Thyroid gland (tissue), 4 donors: Measurements from ENCODE around the gene LACTB. TPM values are rescaled to one million over a fixed set of nuclear protein-coding genes. Genes with fewer than 3 reads are reported as not detected.

Experiments used
- DNase-seq, 2 donors: peaks; one replicate each; pipeline ENCODE4 v3.0.0-alpha.2; 2019
- H3K27ac ChIP-seq, 3 donors: fragments of 200-600 bp; sonication (generic); 1 replicate in 2 of 3; 2 replicates in 1 of 3; pipeline ENCODE4 v1.5.1; 2016 to 2019; ENCODE audit warnings: mild to moderate bottlenecking in 1 of 3, moderate library complexity in 1 of 3
- H3K27me3 ChIP-seq: fragments of 200-600 bp; sonication (generic); one replicate; pipeline ENCODE4 v1.5.1; 2019
- H3K36me3 ChIP-seq, 2 donors: fragments of 200-600 bp; sonication (generic); one replicate each; pipeline ENCODE4 v1.5.1; 2016 to 2019
- H3K4me1 ChIP-seq, 2 donors: fragments of 200-600 bp; sonication (generic); one replicate each; pipeline ENCODE4 v1.5.1; 2017 to 2019
- H3K4me3 ChIP-seq, 3 donors: fragments of 200-600 bp; sonication (generic); replicated peaks in 1 of 3; 1 replicate in 2 of 3; 2 replicates in 1 of 3; pipeline ENCODE4 v1.5.1; 2016; ENCODE audit warnings: mild to moderate bottlenecking in 1 of 3
- H3K9me3 ChIP-seq: fragments of 200-600 bp; sonication (generic); one replicate; pipeline ENCODE4 v1.5.1; 2017
- POLR2A ChIP-seq, 2 donors: fragments of 450-650 bp; IDR thresholded peaks; one replicate each; pipeline ENCODE4 v1.6.1; 2017; ENCODE audit warnings: antibody characterized with exemption in 2 of 2, mild to moderate bottlenecking in 2 of 2, moderate library complexity in 1 of 2
- WGBS, 2 donors: methylation state at CpG; one replicate each; pipeline ENCODE4 v1.1.5; 2017; 5-methylcytosine and 5-hydroxymethylcytosine counted together
- intact Hi-C: fragments of 100-400 bp; cut with DNase I; formaldehyde crosslinking; loops from one replicate; pipeline ENCODE4 v1.15.1; 2023
- total RNA-seq, 4 donors: library from RNA; depleted of rRNA; stranded (reverse); fragments of >200 nt; gene quantifications; one replicate each; pipeline ENCODE4 v1.2.3, GENCODE V29; 2016
- TF ChIP-seq, protein P1 (sequence below), 6 experiments: fragments of 200-600 bp in 3 of 6; fragments of 450-650 bp in 3 of 6; sonication (generic) in 3 of 6; IDR thresholded peaks; one replicate each; pipeline ENCODE4 v1.5.1; 2016 to 2019; ENCODE audit warnings: antibody characterized with exemption in 6 of 6, mild to moderate bottlenecking in 2 of 6, inconsistent platforms in 1 of 6, moderate library complexity in 1 of 6

LACTB gene
- total RNA-seq, 4 donors from 2014 or later: 8.9 to 25.9 (median 12.1) TPM

- DNase-seq: peak; percentile 62 to 67
- intact Hi-C loops: no loop called here
- no peaks in the 10 kb centered on the region for H3K9me3 ChIP-seq
- peak overlapping the region; percentile 54 to 71 (median 68) for H3K4me3 ChIP-seq
- peaks cover 8% of the 10 kb centered on the region in 2 donors for H3K4me1 ChIP-seq
- WGBS, 2 donors: 0 to 1% methylated on average over 16 of the region's 16 CpGs
- H3K36me3 ChIP-seq: peaks cover 5 to 12% of the 10 kb centered on the region in 2 donors
- no peak for TF ChIP-seq POLR2A (IDR thresholded peaks at IDR 0.05)
- TF ChIP-seq, protein P1, sequence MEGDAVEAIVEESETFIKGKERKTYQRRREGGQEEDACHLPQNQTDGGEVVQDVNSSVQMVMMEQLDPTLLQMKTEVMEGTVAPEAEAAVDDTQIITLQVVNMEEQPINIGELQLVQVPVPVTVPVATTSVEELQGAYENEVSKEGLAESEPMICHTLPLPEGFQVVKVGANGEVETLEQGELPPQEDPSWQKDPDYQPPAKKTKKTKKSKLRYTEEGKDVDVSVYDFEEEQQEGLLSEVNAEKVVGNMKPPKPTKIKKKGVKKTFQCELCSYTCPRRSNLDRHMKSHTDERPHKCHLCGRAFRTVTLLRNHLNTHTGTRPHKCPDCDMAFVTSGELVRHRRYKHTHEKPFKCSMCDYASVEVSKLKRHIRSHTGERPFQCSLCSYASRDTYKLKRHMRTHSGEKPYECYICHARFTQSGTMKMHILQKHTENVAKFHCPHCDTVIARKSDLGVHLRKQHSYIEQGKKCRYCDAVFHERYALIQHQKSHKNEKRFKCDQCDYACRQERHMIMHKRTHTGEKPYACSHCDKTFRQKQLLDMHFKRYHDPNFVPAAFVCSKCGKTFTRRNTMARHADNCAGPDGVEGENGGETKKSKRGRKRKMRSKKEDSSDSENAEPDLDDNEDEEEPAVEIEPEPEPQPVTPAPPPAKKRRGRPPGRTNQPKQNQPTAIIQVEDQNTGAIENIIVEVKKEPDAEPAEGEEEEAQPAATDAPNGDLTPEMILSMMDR (IDR thresholded peaks at IDR 0.05): no peak
- no peaks in the 10 kb centered on the region for H3K27me3 ChIP-seq
- peak overlapping the region; percentile 93 to 98 (median 95) for H3K27ac ChIP-seq
These were observed 35.1 kb downstream of the LACTB start for GRCh38 chr15:63156755-63157117.

- Histone ChIP-seq H3K36me3 (peaks cover 5 to 12% of the 10 kb centered on the region in 2 donors), H3K4me3 (peak within 1 kb of the TSS; percentile 54 to 71 (median 68)), H3K4me1 (peaks cover 8% of the 10 kb centered on the region in 2 donors), H3K9me3 (no peaks in the 10 kb centered on the region), H3K27me3 (no peaks in the 10 kb centered on the region), H3K27ac (peak within 1 kb of the TSS; percentile 93 to 98 (median 95))
- 0 to 1% methylated on average over 16 to 33 of the region's 60 CpGs for WGBS, 2 donors
- peak; percentile 94 for DNase-seq
- TF ChIP-seq POLR2A (IDR thresholded peaks at IDR 0.05): peak; percentile 64 to 97
- TF ChIP-seq, protein P1 (IDR thresholded peaks at IDR 0.05): no peak
- intact Hi-C loops: no loop called here
These were observed 35.6 kb downstream of the LACTB start, which contains the start of gene RPS27L for GRCh38 chr15:63157118-63157843. Gene RPS27L, minus strand, starts transcription at chr15:63157477. Its CDS starts 72 bp downstream, at chr15:63157405.

DNA sequence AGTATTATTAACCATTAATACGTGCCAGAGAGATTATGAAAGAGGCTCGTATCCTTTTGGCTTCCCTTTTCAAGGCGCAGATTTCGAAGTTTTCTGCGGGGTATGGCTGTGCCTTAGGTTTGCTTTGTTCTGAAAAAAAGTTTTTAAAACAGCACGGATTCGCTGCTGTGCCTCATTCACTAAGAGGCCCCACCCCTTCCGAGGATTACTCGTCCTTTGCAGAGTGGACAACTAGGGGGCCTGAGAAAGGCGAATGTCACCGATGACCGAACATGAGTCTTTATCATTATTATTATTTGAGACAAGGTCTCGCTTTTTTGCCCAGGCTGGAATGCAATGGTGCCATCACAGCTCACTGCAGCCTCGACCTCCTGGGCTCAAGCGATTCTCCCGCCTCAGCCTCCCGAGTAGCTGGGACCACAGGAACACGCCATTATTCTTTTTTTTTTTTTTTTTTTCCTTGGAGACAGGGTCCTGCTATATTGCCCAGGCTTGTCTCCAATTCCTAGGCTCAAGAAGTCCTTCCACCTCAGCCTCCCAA, 36.3 kb downstream of the LACTB start:
- Histone ChIP-seq H3K27ac (peak overlapping the region; percentile 93 to 98 (median 95)), H3K27me3 (no peaks in the 10 kb centered on the region), H3K4me3 (peak overlapping the region; percentile 54 to 71 (median 68)), H3K4me1 (peaks cover 8% of the 10 kb centered on the region in 2 donors), H3K36me3 (peaks cover under 1 to 5% of the 10 kb centered on the region in 2 donors), H3K9me3 (no peaks in the 10 kb centered on the region)
- peak; percentile 65 for DNase-seq
- intact Hi-C loops: no loop called here
- 7 to 10% methylated on average over 18 of the region's 18 CpGs for WGBS, 2 donors
- TF ChIP-seq, protein P1 (IDR thresholded peaks at IDR 0.05): peak in 1 of 6 experiments; percentile 14
- TF ChIP-seq POLR2A (IDR thresholded peaks at IDR 0.05): no peak

DNA sequence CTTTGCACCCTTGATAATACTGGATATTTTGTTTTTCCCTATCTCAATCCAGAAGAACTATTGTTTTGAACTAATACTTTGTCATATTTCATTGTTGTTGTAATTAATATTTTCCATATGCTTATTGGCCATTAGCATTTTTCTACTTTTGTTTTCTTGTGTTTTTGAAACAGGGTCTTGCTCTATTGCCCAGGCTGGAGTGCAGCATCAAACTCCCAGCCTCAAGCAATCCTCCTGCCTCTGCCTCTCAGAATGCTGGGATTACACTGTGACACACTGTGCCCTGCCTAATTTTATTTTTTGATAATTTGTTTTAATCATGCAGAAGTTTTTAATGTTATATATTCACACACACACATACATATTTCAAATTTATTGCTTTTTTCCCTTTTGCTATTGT, 39.0 kb downstream of the LACTB start:
- intact Hi-C loops: no loop called here
- TF ChIP-seq, protein P1 (IDR thresholded peaks at IDR 0.05): no peak
- TF ChIP-seq POLR2A (IDR thresholded peaks at IDR 0.05): no peak
- no peak for DNase-seq

GRCh38 chr15:63163217-63163616, 41.6 kb downstream of the LACTB start:
- TF ChIP-seq POLR2A (IDR thresholded peaks at IDR 0.05): no peak
- TF ChIP-seq, protein P1 (IDR thresholded peaks at IDR 0.05): no peak
- H3K36me3 ChIP-seq: no peaks in the 10 kb centered on the region
- H3K4me3 ChIP-seq: no peak overlapping the region
- intact Hi-C loops: no loop called here
- H3K27me3 ChIP-seq: no peaks in the 10 kb centered on the region
- no peak overlapping the region for H3K27ac ChIP-seq
- H3K4me1 ChIP-seq: no peaks in the 10 kb centered on the region
- 85 to 88% methylated on average over 4 of the region's 4 CpGs for WGBS, 2 donors
- no peak for DNase-seq
- no peaks in the 10 kb centered on the region for H3K9me3 ChIP-seq

More for the DNA sequence above, 39.0 kb downstream of the LACTB start:
- Histone ChIP-seq H3K27ac (no peak overlapping the region), H3K27me3 (no peaks in the 10 kb centered on the region), H3K9me3 (no peaks in the 10 kb centered on the region), H3K4me1 (peaks cover 0 to 8% of the 10 kb centered on the region in 2 donors), H3K36me3 (no peaks in the 10 kb centered on the region), H3K4me3 (no peak overlapping the region)
